K562 (cell line): ENCODE data around the gene BUB3. TPM values are rescaled to one million over a fixed set of nuclear protein-coding genes. Genes with fewer than 3 reads are reported as not detected.

Source experiments
- BACH1 ChIP-seq: fragments of 200-800 bp; sonication (Bioruptor generic); IDR thresholded peaks from 2 replicates; pipeline ENCODE4 v1.6.1; 2016; ENCODE audit warnings: missing genetic modification characterization, missing compliant biosample characterization
- DDX20 ChIP-seq: fragments of 450-650 bp; IDR thresholded peaks from 2 replicates; pipeline ENCODE4 v1.6.1; 2016; ENCODE audit warnings: missing genetic modification characterization, low read depth, mild to moderate bottlenecking, missing compliant biosample characterization, moderate library complexity
- GTF2A2 ChIP-seq: IDR thresholded peaks from 2 replicates; pipeline ENCODE4 v1.6.1; 2016; ENCODE audit warnings: mild to moderate bottlenecking, missing genetic modification characterization, missing compliant biosample characterization
- NEUROD1 ChIP-seq: fragments of 150-350 bp; IDR thresholded peaks from 2 replicates; pipeline ENCODE4 v1.6.1; 2014; ENCODE audit warnings: borderline replicate concordance, low read length, low read depth; ENCODE audit not compliant: partially characterized antibody
- NR0B1 ChIP-seq: fragments of 450-650 bp; IDR thresholded peaks from one replicate; pipeline ENCODE4 v1.6.1; 2018; ENCODE audit warnings: mild to moderate bottlenecking, moderate library complexity; ENCODE audit not compliant: partially characterized antibody
- NR4A1 ChIP-seq, 2 experiments: fragments of 250-450 bp in 1 of 2; fragments of 450-650 bp in 1 of 2; sonication (Bioruptor Pico) in 1 of 2; IDR thresholded peaks; 2 replicates each; pipeline versions ENCODE4 v1.4.0 to v1.6.1; 2016 to 2020; ENCODE audit warnings: mild to moderate bottlenecking in 2 of 2, missing compliant biosample characterization in 1 of 2, missing genetic modification characterization in 1 of 2, moderate library complexity in 1 of 2
- PKNOX1 ChIP-seq: fragments of 450-650 bp; IDR thresholded peaks from 2 replicates; pipeline ENCODE4 v1.6.1; 2016
- PML ChIP-seq: IDR thresholded peaks from 2 replicates; pipeline ENCODE4 v1.6.1; 2012; ENCODE audit warnings: low read length, inconsistent platforms
- SETDB1 ChIP-seq: IDR thresholded peaks from one replicate; pipeline ENCODE4 v1.6.1; 2012; ENCODE audit warnings: low read length, control low read depth, inconsistent platforms
- USF1 ChIP-seq: sonication (generic); formaldehyde crosslinking; IDR thresholded peaks from 2 replicates; pipeline ENCODE4 v1.9.0; 2022; ENCODE audit warnings: mild to moderate bottlenecking, missing genetic modification reagents
- ZNF12 ChIP-seq: sonication (generic); formaldehyde crosslinking; IDR thresholded peaks from 2 replicates; pipeline ENCODE4 v1.4.0; 2020; ENCODE audit warnings: mild to moderate bottlenecking, missing genetic modification reagents
- ZNF217 ChIP-seq: sonication (generic); formaldehyde crosslinking; IDR thresholded peaks from 2 replicates; pipeline ENCODE4 v1.8.0; 2022; ENCODE audit warnings: mild to moderate bottlenecking, missing genetic modification reagents
- ZNF583 ChIP-seq: fragments of 250-450 bp; sonication (Bioruptor Pico); IDR thresholded peaks from 2 replicates; pipeline ENCODE4 v1.4.0; 2020
- ZNF644 ChIP-seq: fragments of 200-800 bp; sonication (Bioruptor generic); IDR thresholded peaks from 2 replicates; pipeline ENCODE4 v1.6.1; 2016; ENCODE audit warnings: low read depth, missing genetic modification characterization, missing compliant biosample characterization
- ZNF655 ChIP-seq: fragments of 250-450 bp; sonication (Bioruptor Pico); IDR thresholded peaks from 2 replicates; pipeline ENCODE4 v1.5.0; 2021
- ZNF764 ChIP-seq: fragments of 250-450 bp; sonication (Bioruptor Pico); IDR thresholded peaks from 2 replicates; pipeline ENCODE4 v1.4.0; 2020; ENCODE audit warnings: low read depth, mild to moderate bottlenecking, moderate library complexity
- polyA plus RNA-seq, 8 experiments: library from polyadenylated mRNA; depleted of rRNA in 4 of 8; stranded (reverse) in 5 of 8; unstranded in 3 of 8; fragments of >200 nt; fragmentation: Nextera tagmentation in 2 of 8; fragmentation: Illumina TruSeq in 1 of 8; extraction: Ambion mirVana in 2 of 8; extraction: Trizol in 1 of 8; gene quantifications; 2 replicates each; pipeline versions ENCODE4 v1.2.1 to v1.2.3, GENCODE V29; 2011 to 2014; ENCODE audit warnings: inconsistent platforms in 1 of 8, missing spikeins in 1 of 8
- total RNA-seq, 7 experiments: library from RNA; depleted of rRNA in 6 of 7; stranded (reverse); fragments of >200 nt in 6 of 7; fragmentation: Illumina TruSeq in 2 of 7; extraction: Trizol in 2 of 7; gene quantifications; 2 replicates each; pipeline versions ENCODE4 v1.2.1 to v1.2.3, GENCODE V29; 2011 to 2021; ENCODE audit warnings: low replicate concordance in 1 of 7
- TF ChIP-seq, protein P1 (sequence below): sonication (generic); formaldehyde crosslinking; IDR thresholded peaks from 2 replicates; pipeline ENCODE4 v1.8.1; 2023; ENCODE audit warnings: mild to moderate bottlenecking, missing genetic modification reagents
- TF ChIP-seq, protein P2 (sequence below): fragments of 450-650 bp; formaldehyde crosslinking; IDR thresholded peaks from 2 replicates; pipeline ENCODE4 v1.4.0; 2020; ENCODE audit warnings: mild to moderate bottlenecking, moderate library complexity
- TF ChIP-seq, protein P3 (sequence below): fragments of 200-800 bp; sonication (Bioruptor generic); IDR thresholded peaks from 2 replicates; pipeline ENCODE4 v1.6.1; 2017; ENCODE audit warnings: missing genetic modification characterization, missing compliant biosample characterization

BUB3 gene
- total and polyA plus RNA-seq, 9 of the 15 experiments (the other 6 are each of a cell fraction or from before 2014, with no cell fraction given) = 167 to 761 (median 225) TPM

DNA sequence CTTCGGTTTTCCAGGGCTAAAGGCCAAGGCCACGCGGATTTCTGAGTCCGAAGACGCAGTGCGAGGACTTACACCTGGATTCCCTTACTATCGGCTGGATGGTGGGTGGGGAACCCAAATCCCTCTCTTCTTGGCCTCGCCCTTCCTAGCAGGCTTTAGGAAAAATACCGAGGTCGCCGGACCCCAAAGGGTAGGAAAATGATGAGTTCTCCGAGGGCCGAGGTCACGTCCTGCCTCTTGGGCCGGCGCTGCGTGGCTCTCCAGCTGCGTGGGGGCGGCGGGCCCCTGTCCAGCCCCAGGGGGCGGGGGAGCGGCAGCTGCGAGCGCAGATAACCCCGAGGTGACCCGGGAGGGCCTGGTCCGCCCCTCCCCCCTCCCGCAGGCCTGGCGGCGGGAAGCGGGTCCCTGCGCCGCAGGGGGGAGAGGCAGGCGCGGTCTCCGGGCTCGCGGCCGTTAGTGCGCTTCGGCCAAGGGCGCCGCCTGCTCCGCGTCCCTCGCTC, 19.2 kb upstream of the BUB3 start (continued):
- TF ChIP-seq, protein P1, sequence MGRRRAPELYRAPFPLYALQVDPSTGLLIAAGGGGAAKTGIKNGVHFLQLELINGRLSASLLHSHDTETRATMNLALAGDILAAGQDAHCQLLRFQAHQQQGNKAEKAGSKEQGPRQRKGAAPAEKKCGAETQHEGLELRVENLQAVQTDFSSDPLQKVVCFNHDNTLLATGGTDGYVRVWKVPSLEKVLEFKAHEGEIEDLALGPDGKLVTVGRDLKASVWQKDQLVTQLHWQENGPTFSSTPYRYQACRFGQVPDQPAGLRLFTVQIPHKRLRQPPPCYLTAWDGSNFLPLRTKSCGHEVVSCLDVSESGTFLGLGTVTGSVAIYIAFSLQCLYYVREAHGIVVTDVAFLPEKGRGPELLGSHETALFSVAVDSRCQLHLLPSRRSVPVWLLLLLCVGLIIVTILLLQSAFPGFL (CRISPR knock-in tag) = no peak
- TF ChIP-seq ZNF644 = peak; percentile 51; the same call in 1 of the 2 replicates
- no peak for TF ChIP-seq ZNF217 (CRISPR knock-in tag)
- TF ChIP-seq NEUROD1 = peak; percentile 89
- no peak for TF ChIP-seq NR0B1
- peak; percentile 85 for TF ChIP-seq PML
- no peak for TF ChIP-seq GTF2A2 (tag)
- TF ChIP-seq, protein P2, sequence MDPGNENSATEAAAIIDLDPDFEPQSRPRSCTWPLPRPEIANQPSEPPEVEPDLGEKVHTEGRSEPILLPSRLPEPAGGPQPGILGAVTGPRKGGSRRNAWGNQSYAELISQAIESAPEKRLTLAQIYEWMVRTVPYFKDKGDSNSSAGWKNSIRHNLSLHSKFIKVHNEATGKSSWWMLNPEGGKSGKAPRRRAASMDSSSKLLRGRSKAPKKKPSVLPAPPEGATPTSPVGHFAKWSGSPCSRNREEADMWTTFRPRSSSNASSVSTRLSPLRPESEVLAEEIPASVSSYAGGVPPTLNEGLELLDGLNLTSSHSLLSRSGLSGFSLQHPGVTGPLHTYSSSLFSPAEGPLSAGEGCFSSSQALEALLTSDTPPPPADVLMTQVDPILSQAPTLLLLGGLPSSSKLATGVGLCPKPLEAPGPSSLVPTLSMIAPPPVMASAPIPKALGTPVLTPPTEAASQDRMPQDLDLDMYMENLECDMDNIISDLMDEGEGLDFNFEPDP (CRISPR knock-in tag) = no peak
- TF ChIP-seq ZNF655 = no peak
- no peak for TF ChIP-seq ZNF12 (CRISPR knock-in tag)
- TF ChIP-seq BACH1 (tag) = peak; percentile 61; the same call in 1 of the 2 replicates
- no peak for TF ChIP-seq DDX20 (tag)
- TF ChIP-seq ZNF764 = no peak
- no peak for TF ChIP-seq NR4A1 (CRISPR knock-in tag; IDR thresholded peaks at IDR 0.05)
- peak; percentile 64 for TF ChIP-seq NR4A1 (tag; IDR thresholded peaks at IDR 0.05)
- TF ChIP-seq, protein P3, sequence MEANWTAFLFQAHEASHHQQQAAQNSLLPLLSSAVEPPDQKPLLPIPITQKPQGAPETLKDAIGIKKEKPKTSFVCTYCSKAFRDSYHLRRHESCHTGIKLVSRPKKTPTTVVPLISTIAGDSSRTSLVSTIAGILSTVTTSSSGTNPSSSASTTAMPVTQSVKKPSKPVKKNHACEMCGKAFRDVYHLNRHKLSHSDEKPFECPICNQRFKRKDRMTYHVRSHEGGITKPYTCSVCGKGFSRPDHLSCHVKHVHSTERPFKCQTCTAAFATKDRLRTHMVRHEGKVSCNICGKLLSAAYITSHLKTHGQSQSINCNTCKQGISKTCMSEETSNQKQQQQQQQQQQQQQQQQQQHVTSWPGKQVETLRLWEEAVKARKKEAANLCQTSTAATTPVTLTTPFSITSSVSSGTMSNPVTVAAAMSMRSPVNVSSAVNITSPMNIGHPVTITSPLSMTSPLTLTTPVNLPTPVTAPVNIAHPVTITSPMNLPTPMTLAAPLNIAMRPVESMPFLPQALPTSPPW (CRISPR knock-in tag) = peak; percentile 91
- no peak for TF ChIP-seq PKNOX1
- TF ChIP-seq ZNF583 (CRISPR knock-in tag) = no peak
- no peak for TF ChIP-seq USF1 (CRISPR knock-in tag)
- TF ChIP-seq SETDB1 = no peak
